Measurements from ENCODE around the gene NFS1. TPM values are rescaled to one million over a fixed set of nuclear protein-coding genes. Genes with fewer than 3 reads are reported as not detected.

Gene NFS1
- total RNA-seq, 1 donor from 2014 or later = 12.8 TPM

GRCh38 chr20:35636095-35636494, 63.1 kb downstream of the NFS1 start:
- no peak for DNase-seq

GRCh38 chr20:35635652-35636051, 63.5 kb downstream of the NFS1 start:
- no peak for DNase-seq

- no peak for DNase-seq
These were observed 66.5 kb downstream of the NFS1 start for GRCh38 chr20:35632539-35633115.

GRCh38 chr20:35630636-35631035, 68.5 kb downstream of the NFS1 start:
- no peak for DNase-seq

- DNase-seq = no peak
These were observed 69.6 kb downstream of the NFS1 start for GRCh38 chr20:35629427-35630145.

- no peak for DNase-seq
These were observed 72.0 kb downstream of the NFS1 start for GRCh38 chr20:35627121-35627520.

- DNase-seq = no peak
These were observed 72.7 kb downstream of the NFS1 start for GRCh38 chr20:35626386-35627001.

- DNase-seq = no peak
These were observed 73.4 kb downstream of the NFS1 start for GRCh38 chr20:35625584-35626385.

- DNase-seq = peak; percentile 9
These were observed 77.6 kb downstream of the NFS1 start for GRCh38 chr20:35621560-35621946.

GRCh38 chr20:35620818-35621559, 78.2 kb downstream of the NFS1 start:
- DNase-seq = no peak

GRCh38 chr20:35619196-35620095, 79.7 kb downstream of the NFS1 start:
- DNase-seq = peak; percentile 86

GRCh38 chr20:35618263-35619131, 80.7 kb downstream of the NFS1 start:
- peak; percentile 38 for DNase-seq

Other genes with a start within 250 kb of the NFS1 start
- 13.4 and 24.2 TPM in 2 replicates for gene CEP250, start 243.8 kb downstream of the NFS1 start, total RNA-seq
- not detected in 2 replicates for gene C20orf173, start 169.7 kb downstream of the NFS1 start, total RNA-seq
- 256 and 484 TPM in 2 replicates for gene ERGIC3, start 157.3 kb downstream of the NFS1 start, total RNA-seq
- 10.0 and 19.1 TPM in 2 replicates for gene SPAG4, start 83.5 kb downstream of the NFS1 start, total RNA-seq
- 94.5 and 159 TPM in 2 replicates for gene CPNE1, start 34.5 kb downstream of the NFS1 start, total RNA-seq
- gene RBM12, start 34.5 kb downstream of the NFS1 start, total RNA-seq = 42.5 and 58.1 TPM in 2 replicates
- gene ROMO1, start 53 bp upstream of the NFS1 start, total RNA-seq = 104 and 241 TPM in 2 replicates
- 250 and 362 TPM in 2 replicates for gene RBM39, start 42.9 kb upstream of the NFS1 start, total RNA-seq
- gene PHF20, start 72.7 kb upstream of the NFS1 start, total RNA-seq = 38.4 and 41.5 TPM in 2 replicates